ENCODE data around the gene TLNRD1. TPM values are rescaled to one million over a fixed set of nuclear protein-coding genes. Genes with fewer than 3 reads are reported as not detected.

Gene TLNRD1
- total RNA-seq, 1 experiment from 2014 or later, result 19.3 TPM

DNA sequence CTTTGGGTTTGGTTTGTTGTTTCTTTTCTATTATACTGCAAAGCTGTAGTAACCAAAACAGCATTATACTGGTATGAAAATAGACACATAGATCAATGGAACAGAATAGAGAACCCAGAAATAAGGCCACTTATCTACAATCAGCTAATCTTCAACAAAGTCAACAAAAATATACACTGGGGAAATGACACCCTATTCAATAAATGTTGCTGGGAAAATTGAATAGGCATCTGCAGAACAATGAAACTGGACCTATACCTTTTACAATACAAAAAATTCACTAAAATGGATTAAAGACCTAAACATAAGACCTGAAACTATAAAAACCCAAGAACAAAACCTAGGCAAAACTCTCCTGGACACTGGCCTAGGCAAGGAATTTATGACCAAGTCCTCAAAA lies 52.9 kb downstream of the TLNRD1 start:
- Histone ChIP-seq H3K27ac (ENCODE audit: insufficient read length, low read depth, low read length) (no peak overlapping the region), H2BK20ac (ENCODE audit: low read depth, low read length, poor library complexity, severe bottlenecking) (no peak overlapping the region), H3K14ac (ENCODE audit: insufficient read depth, low read length) (no peak overlapping the region), H2BK5ac (ENCODE audit: insufficient read length, low read length) (no peak overlapping the region), H2BK120ac (ENCODE audit: low read depth, low read length, poor library complexity, severe bottlenecking) (no peak overlapping the region), H4K5ac (ENCODE audit: insufficient read length, low read depth, low read length) (no peak overlapping the region), H2AK5ac (ENCODE audit: insufficient read length, low read length) (no peak overlapping the region), H3K23me2 (ENCODE audit: insufficient read length, low read depth, low read length, poor library complexity, severe bottlenecking) (no peaks in the 10 kb centered on the region), H3K4me2 (ENCODE audit: insufficient read depth, insufficient read length, low read length) (no peak overlapping the region), H3K23ac (ENCODE audit: insufficient read length, low read depth, low read length) (no peak overlapping the region), H3K9ac (ENCODE audit: extremely low read depth, insufficient read length, low read length) (no peak overlapping the region), H4K91ac (ENCODE audit: insufficient read length, low read depth, low read length) (no peak overlapping the region), H3K18ac (ENCODE audit: insufficient read length, low read depth, low read length) (no peak overlapping the region), H3K79me2 (ENCODE audit: insufficient read depth, low read length) (no peaks in the 10 kb centered on the region), H2BK12ac (ENCODE audit: insufficient read length, low read depth, low read length) (no peak overlapping the region), H4K8ac (replicated peaks; ENCODE audit: insufficient read length, low read depth, low read length) (no peak overlapping the region), H3K56ac (ENCODE audit: insufficient read length, low read depth, low read length) (no peak overlapping the region), H2AFZ (ENCODE audit: low read length) (no peak overlapping the region), H2BK15ac (ENCODE audit: low read depth, low read length) (no peak overlapping the region), H3K9me3 (ENCODE audit: control insufficient read depth, low read depth, low read length) (no peaks in the 10 kb centered on the region), H4K20me1 (ENCODE audit: control insufficient read depth, insufficient read depth, insufficient read length) (no peaks in the 10 kb centered on the region), H3K4ac (ENCODE audit: low read depth, low read length) (no peak overlapping the region), H3T11ph (ENCODE audit: low read length) (no peak overlapping the region), H3K79me1 (ENCODE audit: insufficient read depth, low read depth, low read length, poor library complexity, severe bottlenecking) (no peaks in the 10 kb centered on the region), H3K27me3 (ENCODE audit: insufficient read depth, low read length) (no peaks in the 10 kb centered on the region), H3K4me1 (ENCODE audit: insufficient read depth, low read length) (no peaks in the 10 kb centered on the region)
- H3K27me3 Mint-ChIP-seq (ENCODE audit: low read depth), result peaks cover 3% of the 10 kb centered on the region
- H3K4me3 Mint-ChIP-seq, result no peak overlapping the region
- no peaks in the 10 kb centered on the region; a peak in 1 of 5 replicates for H3K9me3 Mint-ChIP-seq
- TF ChIP-seq, protein P1, sequence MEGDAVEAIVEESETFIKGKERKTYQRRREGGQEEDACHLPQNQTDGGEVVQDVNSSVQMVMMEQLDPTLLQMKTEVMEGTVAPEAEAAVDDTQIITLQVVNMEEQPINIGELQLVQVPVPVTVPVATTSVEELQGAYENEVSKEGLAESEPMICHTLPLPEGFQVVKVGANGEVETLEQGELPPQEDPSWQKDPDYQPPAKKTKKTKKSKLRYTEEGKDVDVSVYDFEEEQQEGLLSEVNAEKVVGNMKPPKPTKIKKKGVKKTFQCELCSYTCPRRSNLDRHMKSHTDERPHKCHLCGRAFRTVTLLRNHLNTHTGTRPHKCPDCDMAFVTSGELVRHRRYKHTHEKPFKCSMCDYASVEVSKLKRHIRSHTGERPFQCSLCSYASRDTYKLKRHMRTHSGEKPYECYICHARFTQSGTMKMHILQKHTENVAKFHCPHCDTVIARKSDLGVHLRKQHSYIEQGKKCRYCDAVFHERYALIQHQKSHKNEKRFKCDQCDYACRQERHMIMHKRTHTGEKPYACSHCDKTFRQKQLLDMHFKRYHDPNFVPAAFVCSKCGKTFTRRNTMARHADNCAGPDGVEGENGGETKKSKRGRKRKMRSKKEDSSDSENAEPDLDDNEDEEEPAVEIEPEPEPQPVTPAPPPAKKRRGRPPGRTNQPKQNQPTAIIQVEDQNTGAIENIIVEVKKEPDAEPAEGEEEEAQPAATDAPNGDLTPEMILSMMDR (conservative IDR thresholded peaks at IDR 0.05), result no peak
- H3K4me1 Mint-ChIP-seq, result no peaks in the 10 kb centered on the region
- H3K27ac Mint-ChIP-seq, result no peak overlapping the region
- DNase-seq, result no peak
- no peaks in the 10 kb centered on the region for H3K36me3 Mint-ChIP-seq (ENCODE audit: insufficient read depth in 1 of 3, low read depth in 3 of 3)
